Naive thymus-derived CD8-positive, alpha-beta T cell (primary cell): Measurements from ENCODE around the gene NUDT9. TPM values are rescaled to one million over a fixed set of nuclear protein-coding genes. Genes with fewer than 3 reads are reported as not detected.
"Not testable (repeated sequence)": the region's sequence is repeated elsewhere in the genome, so short reads cannot be mapped to it uniquely, and the experiment has no call there.

ENCODE experiments used
- ATAC-seq, 2 donors: fragments of 150-1000 bp; cut with Tn5 transposase in 1 of 2; sonication (Bioruptor Pico), chemical (Tn5 transposase) in 1 of 2; 1 replicate in 1 of 2; 2 replicates in 1 of 2; pipeline ENCODE4 v1.10.0; 2021; ENCODE audit warnings: mild to moderate bottlenecking in 2 of 2, moderate library complexity in 2 of 2
- POLR2A ChIA-PET: fragments of 350-600 bp; sonication (Branson Sonifier 250); formaldehyde crosslinking; loops from one replicate; lab custom pipeline; 2021; ENCODE audit warnings: antibody characterized with exemption; lab: Charles Lee
- DNase-seq, 10 donors: peaks; one replicate each; pipeline versions ENCODE4 v3.0.0 to v3.0.0-alpha.2; 2020 to 2022
- H3K27ac Mint-ChIP-seq, 10 donors: one replicate each; pipeline ENCODE4 v1.8.0; 2020 to 2022; ENCODE audit warnings: mild to moderate bottlenecking in 10 of 10, mixed read lengths in 10 of 10, moderate library complexity in 4 of 10, inconsistent platforms in 1 of 10
- H3K27me3 Mint-ChIP-seq, 5 donors: one replicate each; pipeline ENCODE4 v1.8.0; 2021 to 2022; ENCODE audit warnings: mixed read lengths in 5 of 5
- H3K36me3 Mint-ChIP-seq, 3 donors: one replicate each; pipeline ENCODE4 v1.8.0; 2020 to 2022; ENCODE audit warnings: mixed read lengths in 3 of 3, mild to moderate bottlenecking in 2 of 3, inconsistent platforms in 1 of 3
- H3K4me1 Mint-ChIP-seq, 4 donors: one replicate each; pipeline ENCODE4 v1.8.0; 2021 to 2022; ENCODE audit warnings: mixed read lengths in 4 of 4
- H3K4me3 Mint-ChIP-seq, 10 donors: one replicate each; pipeline ENCODE4 v1.8.0; 2020 to 2022; ENCODE audit warnings: mild to moderate bottlenecking in 10 of 10, mixed read lengths in 10 of 10, moderate library complexity in 6 of 10, inconsistent platforms in 1 of 10
- H3K9me3 Mint-ChIP-seq, 9 donors: one replicate each; pipeline ENCODE4 v1.8.0; 2020 to 2022; ENCODE audit warnings: mixed read lengths in 9 of 9, mild to moderate bottlenecking in 3 of 9, inconsistent platforms in 1 of 9, moderate library complexity in 1 of 9
- polyA plus RNA-seq, 3 donors: library from polyadenylated mRNA; unstranded; fragments of 300-500 nt; fragmentation: Illumina TruSeq; gene quantifications; one replicate each; pipeline ENCODE4 v1.2.3, GENCODE V29; 2021
- total RNA-seq, 8 experiments: library from RNA in 2 of 8; stranded (reverse) in 2 of 8; gene quantifications; one replicate each; pipeline ENCODE4 v1.2.3 and lab custom pipeline; 2021 to 2026

Gene NUDT9, protein sequence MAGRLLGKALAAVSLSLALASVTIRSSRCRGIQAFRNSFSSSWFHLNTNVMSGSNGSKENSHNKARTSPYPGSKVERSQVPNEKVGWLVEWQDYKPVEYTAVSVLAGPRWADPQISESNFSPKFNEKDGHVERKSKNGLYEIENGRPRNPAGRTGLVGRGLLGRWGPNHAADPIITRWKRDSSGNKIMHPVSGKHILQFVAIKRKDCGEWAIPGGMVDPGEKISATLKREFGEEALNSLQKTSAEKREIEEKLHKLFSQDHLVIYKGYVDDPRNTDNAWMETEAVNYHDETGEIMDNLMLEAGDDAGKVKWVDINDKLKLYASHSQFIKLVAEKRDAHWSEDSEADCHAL
- total RNA-seq, result 10 to 100 TPM; 18.1 to 18.8 TPM
- polyA plus RNA-seq, result 10 to 100 TPM; 23.3 to 28.1 (median 26.9) TPM
- total RNA-seq (lab: John Stamatoyannopoulos, UW), result 16.1 to 20.4 (median 19.3) reads per million in 6 experiments

DNA sequence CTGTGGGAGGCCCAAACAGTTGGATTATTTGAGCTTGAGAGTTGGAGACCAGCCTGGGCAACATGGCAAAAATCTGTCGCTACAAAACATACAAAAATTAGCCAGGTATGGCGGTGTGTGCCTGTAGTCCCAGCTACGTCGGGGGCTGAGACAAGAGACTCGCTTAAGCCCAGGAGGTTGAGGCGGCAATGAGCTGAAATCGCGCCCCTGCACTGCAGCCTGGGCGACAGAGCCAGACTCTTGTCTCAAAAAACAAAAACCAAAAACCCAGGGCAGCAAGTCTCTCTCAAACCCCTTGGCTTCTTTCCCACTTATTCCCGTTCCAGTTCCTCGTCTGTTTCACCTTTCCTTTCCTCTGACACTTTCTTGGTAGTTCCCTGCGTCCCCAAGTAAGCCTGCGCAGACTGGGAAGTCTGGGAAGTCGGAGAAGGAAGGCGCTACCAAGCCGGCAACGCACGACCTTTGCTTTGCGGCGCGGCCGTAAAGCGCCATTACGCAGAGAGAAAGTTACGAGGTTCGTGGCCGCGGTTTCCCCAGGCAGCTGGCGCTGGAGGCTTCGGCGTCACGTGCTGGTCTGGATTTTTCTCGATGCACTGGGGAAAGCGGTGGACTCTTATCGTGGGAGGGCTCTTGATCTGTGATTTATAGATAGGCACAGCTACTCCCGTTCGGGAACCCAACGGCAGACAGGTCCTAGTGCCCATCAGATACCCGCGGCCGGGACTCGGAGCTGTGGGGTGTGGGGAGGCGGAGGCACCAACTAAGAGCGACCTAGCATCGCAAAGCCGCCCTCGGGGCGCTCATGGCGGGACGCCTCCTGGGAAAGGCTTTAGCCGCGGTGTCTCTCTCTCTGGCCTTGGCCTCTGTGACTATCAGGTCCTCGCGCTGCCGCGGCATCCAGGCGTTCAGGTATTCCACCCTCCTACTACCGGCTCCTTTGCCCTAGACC, at the start of gene NUDT9:
TSS of gene NUDT9 (plus strand) at position 470 of the 949 bp plus-strand sequence. CDS start at position 803, 333 bp downstream.
- peaks cover 0 to under 1% (median 0%) of the 10 kb centered on the region in 9 donors for H3K9me3 Mint-ChIP-seq
- H3K27me3 Mint-ChIP-seq, result peaks cover 0 to 2% (median 0%) of the 10 kb centered on the region in 5 donors
- POLR2A ChIA-PET, result interaction anchor here (0.6 to 3.6 kb wide), 9 partner anchors 15 to 202 kb away, joined by 3 to 60 read pairs (median 3); partner anchors contain the start of gene HSD17B11
- peak within 1 kb of the TSS; percentile 98 to 100 (median 100) for H3K27ac Mint-ChIP-seq
- ATAC-seq (peak; percentile 87 to 88), DNase-seq (peak; percentile 79 to 98 (median 86))
- peaks cover 0 to under 1% (median 0%) of the 10 kb centered on the region in 3 donors for H3K36me3 Mint-ChIP-seq
- H3K4me3 Mint-ChIP-seq, result peak within 1 kb of the TSS; percentile 84 to 100 (median 99)
- H3K4me1 Mint-ChIP-seq, result peaks cover 3 to 46% (median 38%) of the 10 kb centered on the region in 4 donors

DNA sequence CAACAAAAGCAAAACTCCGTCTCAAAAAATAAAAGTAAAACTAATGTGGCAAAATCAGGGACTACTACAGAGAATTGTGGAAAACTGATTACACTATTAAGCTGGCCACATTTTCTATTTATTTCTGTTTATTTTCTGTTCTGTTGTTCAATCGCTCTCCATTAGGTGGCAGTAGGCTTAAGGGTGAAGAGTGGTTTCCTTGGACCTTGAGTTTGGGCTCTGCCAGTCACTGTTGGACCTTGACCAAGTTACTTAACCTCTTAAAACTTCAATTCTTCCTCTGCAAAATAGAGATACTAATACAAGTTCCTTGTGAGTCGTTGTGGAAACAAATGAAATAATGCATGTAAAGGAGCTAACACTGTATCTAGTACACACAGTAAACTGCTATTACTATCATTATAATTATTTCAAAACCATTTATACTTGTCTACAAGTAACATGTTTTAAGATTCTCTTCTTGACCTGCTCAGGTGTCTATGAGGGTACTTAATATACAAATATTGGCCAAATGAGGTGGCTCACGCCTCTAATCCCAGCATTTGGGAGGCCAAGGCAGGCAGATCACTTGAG, 46.6 kb upstream of the NUDT9 start:
- peak in 2 of 10 donors; percentile 30 to 44 for DNase-seq
- peaks cover 0 to 7% (median 4%) of the 10 kb centered on the region in 4 donors for H3K4me1 Mint-ChIP-seq
- POLR2A ChIA-PET, result interaction anchor here (0.6 to 2.3 kb wide), 3 partner anchors 15 to 441 kb away, joined by 3 to 8 read pairs (median 3); partner anchors contain the start of gene HSD17B11
- peaks cover 6 to 56% (median 18%) of the 10 kb centered on the region in 3 donors for H3K36me3 Mint-ChIP-seq
- ATAC-seq, result peak in 1 of 2 donors; percentile 47
- H3K4me3 Mint-ChIP-seq, result no peak overlapping the region
- H3K27me3 Mint-ChIP-seq, result no peaks in the 10 kb centered on the region
- H3K27ac Mint-ChIP-seq, result peak overlapping the region in 1 of 10 donors; percentile 70
- no peaks in the 10 kb centered on the region for H3K9me3 Mint-ChIP-seq

DNA sequence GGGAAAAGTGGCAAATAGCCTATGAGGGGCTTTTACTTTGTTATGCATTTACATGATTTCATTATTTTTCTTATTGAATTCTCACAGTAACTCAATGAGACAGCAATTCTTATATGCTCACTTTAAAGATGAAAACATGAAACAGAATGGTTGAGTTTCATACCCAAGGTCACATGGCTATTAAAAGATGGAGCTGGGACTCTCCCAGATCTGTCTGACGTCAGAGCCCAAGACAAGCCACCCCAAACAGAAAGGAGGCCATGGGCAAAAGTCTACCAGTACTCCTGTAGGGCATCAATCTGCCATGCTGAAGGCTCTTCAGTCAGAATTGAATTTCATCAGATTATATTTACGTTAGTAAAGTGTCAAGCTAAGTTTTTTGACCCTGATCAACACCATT, 44.6 kb upstream of the NUDT9 start:
- H3K27ac Mint-ChIP-seq, result peak overlapping the region in 5 of 10 donors; percentile 15 to 49 (median 20)

DNA sequence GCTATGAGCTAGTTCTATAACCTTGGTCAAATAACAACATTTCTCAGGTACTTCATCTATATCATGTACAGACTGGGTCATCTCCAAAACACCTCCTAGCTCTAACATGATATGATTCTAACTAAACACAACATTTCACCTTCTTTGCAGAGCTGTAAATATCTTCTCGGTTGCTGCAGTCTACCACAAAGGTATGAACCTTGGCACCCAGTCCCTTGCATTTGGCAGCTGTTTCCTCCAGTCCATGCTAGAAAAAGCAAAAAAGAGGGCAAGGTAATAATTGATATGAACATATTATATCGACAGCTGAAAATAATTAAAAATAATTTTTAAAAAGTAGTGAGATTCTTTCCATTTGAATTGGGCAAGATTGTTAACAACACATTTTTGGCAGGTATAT, 40.3 kb upstream of the NUDT9 start:
- Mint-ChIP-seq H3K27me3 (no peaks in the 10 kb centered on the region), H3K36me3 (peaks cover 8 to 55% (median 23%) of the 10 kb centered on the region in 3 donors), H3K4me1 (peaks cover 19 to 41% (median 38%) of the 10 kb centered on the region in 4 donors), H3K9me3 (peaks cover 0 to 8% (median 0%) of the 10 kb centered on the region in 9 donors), H3K4me3 (no peak overlapping the region), H3K27ac (peak overlapping the region in 2 of 10 donors; percentile 23 to 56)
- POLR2A ChIA-PET, result interaction anchor here (0.6 to 2.0 kb wide), 2 partner anchors 9 to 27 kb away, joined by 4 to 6 read pairs; partner anchors contain the start of gene HSD17B11
- no peak for ATAC-seq
- no peak for DNase-seq

More for the DNA sequence above, 44.6 kb upstream of the NUDT9 start:
- peaks cover 0 to 51% (median 16%) of the 10 kb centered on the region in 3 donors for H3K36me3 Mint-ChIP-seq
- H3K4me3 Mint-ChIP-seq, result no peak overlapping the region
- DNase-seq (no peak), ATAC-seq (no peak)
- POLR2A ChIA-PET, result no interaction called here
- peaks cover 3 to 12% (median 4%) of the 10 kb centered on the region in 4 donors for H3K4me1 Mint-ChIP-seq
- no peaks in the 10 kb centered on the region for H3K9me3 Mint-ChIP-seq
- H3K27me3 Mint-ChIP-seq, result no peaks in the 10 kb centered on the region

DNA sequence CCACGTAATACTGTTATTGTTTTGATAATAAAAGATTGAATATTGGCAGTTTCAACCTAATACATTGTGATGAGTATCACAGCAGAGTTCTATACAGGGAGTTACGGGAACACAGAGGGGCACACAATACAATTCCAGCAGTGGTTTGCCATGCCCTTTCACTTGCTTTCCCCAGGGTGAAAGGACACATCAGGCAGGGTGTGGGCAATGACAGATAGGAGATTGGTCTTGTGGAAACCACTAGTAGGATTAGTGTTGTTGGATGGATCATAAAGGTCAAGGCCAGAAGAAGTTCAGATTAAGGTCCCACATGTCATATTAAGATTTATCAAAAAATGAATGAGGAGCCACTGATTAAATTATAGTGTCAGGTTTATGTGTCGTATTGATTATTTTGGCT, 39.4 kb upstream of the NUDT9 start:
- DNase-seq, result no peak
- peak overlapping the region; percentile 23 to 86 (median 64) for H3K27ac Mint-ChIP-seq
- peaks cover 25 to 48% (median 46%) of the 10 kb centered on the region in 4 donors for H3K4me1 Mint-ChIP-seq
- H3K36me3 Mint-ChIP-seq, result peaks cover 8 to 57% (median 25%) of the 10 kb centered on the region in 3 donors
- POLR2A ChIA-PET, result interaction anchor here (2.0 kb wide), 1 partner anchor 8 kb away, joined by 6 read pairs; the partner anchor contains the start of gene HSD17B11
- H3K27me3 Mint-ChIP-seq, result no peaks in the 10 kb centered on the region
- H3K4me3 Mint-ChIP-seq, result no peak overlapping the region
- ATAC-seq, result no peak
- H3K9me3 Mint-ChIP-seq, result peaks cover 0 to 8% (median 2%) of the 10 kb centered on the region in 9 donors

DNA sequence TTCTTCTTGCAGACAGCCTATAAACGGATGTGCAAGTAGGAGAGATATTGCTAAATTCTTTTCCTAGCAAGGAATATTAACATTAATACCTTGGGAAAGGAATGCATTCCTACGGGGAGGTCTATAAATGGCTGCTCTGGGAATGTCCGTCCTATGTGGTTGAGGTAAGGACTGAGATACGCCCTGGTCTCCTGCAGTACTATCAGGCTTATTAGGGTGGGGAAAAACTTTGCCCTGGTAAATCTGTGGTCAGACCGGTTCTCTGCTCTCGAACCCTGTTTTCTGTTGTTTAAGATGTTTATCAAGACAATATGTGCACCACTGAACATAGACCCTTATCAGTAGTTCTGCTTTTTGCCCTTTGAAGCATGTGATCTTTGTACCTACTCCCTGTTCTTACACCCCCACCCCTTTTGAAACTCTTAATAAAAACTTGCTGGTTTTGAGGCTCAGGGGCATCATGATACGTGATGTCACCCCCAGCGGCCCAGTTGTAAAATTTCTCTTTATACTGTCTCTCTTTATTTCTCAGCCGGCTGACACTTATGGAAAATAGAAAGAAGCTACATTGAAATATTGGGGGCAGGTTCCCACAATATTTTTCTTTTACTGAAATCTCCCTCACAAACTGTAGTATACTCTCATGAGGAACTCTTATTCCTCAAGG, 37.8 kb upstream of the NUDT9 start:
- DNase-seq, POLR2A ChIA-PET, ATAC-seq, H3K27me3 Mint-ChIP-seq: not testable (repeated sequence)
- Mint-ChIP-seq H3K9me3 (peaks cover 0 to 10% (median 4%) of the 10 kb centered on the region in 9 donors), H3K27ac (peak overlapping the region in 8 of 10 donors; percentile 4 to 84 (median 38)), H3K36me3 (peaks cover 8 to 56% (median 28%) of the 10 kb centered on the region in 3 donors), H3K4me3 (peak overlapping the region in 2 of 10 donors; percentile 20 to 50), H3K4me1 (peaks cover 34 to 63% (median 61%) of the 10 kb centered on the region in 4 donors)

DNA sequence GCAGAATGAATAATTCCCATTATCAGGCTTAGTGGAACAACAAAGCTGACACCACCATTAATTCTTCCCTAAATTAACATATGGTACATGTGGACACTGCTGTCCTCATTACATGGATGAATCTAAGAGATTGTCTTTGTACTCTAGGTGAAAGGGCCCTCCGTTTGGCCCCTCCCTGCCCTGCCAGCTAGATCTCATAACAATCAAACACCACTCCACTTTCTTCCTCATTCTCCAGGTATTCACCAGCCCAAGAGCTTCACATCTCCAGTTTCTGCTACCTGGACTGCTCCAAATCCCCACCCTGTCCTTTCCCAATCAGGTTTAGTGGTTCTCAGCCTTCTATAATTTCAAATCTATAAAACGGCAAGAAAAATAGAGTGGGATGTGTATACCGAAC, 35.1 kb upstream of the NUDT9 start:
- Mint-ChIP-seq H3K36me3 (peaks cover 8 to 32% (median 19%) of the 10 kb centered on the region in 3 donors), H3K27me3 (no peaks in the 10 kb centered on the region), H3K9me3 (peaks cover 0 to 10% (median 4%) of the 10 kb centered on the region in 9 donors), H3K27ac (peak overlapping the region in 9 of 10 donors; percentile 4 to 75 (median 45)), H3K4me3 (peak overlapping the region in 9 of 10 donors; percentile 5 to 92 (median 40)), H3K4me1 (peaks cover 37 to 79% (median 69%) of the 10 kb centered on the region in 4 donors)
- POLR2A ChIA-PET, result interaction anchor here (0.6 to 0.8 kb wide), 2 partner anchors 36 to 47 kb away, joined by 3 to 5 read pairs; no protein-coding TSS in a partner anchor
- DNase-seq (no peak), ATAC-seq (no peak)

DNA sequence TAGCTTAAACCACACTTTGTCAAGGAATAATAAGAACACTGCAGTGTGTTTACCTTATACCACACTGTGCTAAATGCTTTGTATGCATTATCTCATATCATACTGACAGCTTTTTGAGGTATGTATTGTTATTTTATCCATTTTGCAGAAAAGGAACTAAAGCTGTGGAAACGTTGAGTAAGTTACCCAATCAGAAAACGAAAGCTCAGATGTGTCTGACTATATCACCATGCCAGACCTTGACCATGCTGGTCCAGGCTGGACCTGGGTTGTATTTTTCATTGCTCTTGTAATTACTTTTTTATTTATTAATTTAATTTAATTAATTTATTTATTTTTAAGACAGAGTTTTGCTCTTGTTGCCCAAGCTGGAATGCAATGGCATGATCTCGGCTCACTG, 33.5 kb upstream of the NUDT9 start:
- Mint-ChIP-seq H3K27ac (peak overlapping the region in 8 of 10 donors; percentile 27 to 98 (median 76)), H3K36me3 (peaks cover 8 to 23% (median 19%) of the 10 kb centered on the region in 3 donors), H3K27me3 (no peaks in the 10 kb centered on the region), H3K4me1 (peaks cover 27 to 68% (median 54%) of the 10 kb centered on the region in 4 donors), H3K4me3 (peak overlapping the region; percentile 92 to 99 (median 96)), H3K9me3 (peaks cover 0 to 10% (median 4%) of the 10 kb centered on the region in 9 donors)
- no peak for ATAC-seq
- POLR2A ChIA-PET, result interaction anchor here (0.9 to 4.6 kb wide), 2 partner anchors 34 to 169 kb away, joined by 3 to 60 read pairs; partner anchors contain the start of genes KLHL8 and NUDT9
- DNase-seq, result no peak

DNA sequence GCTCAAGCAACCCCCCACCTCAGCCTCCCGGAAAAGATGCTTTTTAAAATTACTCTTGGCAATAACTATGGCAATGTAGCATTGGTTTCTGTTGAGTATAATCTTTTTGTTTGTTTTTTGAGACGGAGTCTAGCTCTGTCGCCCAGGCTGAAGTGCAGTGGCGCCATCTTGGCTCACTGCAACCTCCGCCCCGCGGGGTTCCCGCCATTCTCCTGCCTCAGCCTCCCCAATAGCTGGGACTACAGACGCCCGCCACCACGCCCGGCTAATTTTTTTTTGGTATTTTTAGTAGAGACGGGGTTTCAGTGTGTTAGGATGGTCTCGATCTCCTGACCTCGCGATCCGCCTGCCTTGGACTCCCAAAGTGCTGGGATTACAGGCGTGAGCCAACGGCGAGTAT, 32.3 kb upstream of the NUDT9 start:
- H3K9me3 Mint-ChIP-seq, result peaks cover 0 to 10% (median 2%) of the 10 kb centered on the region in 9 donors
- POLR2A ChIA-PET, result interaction anchor here (1.1 to 4.6 kb wide), 7 partner anchors 8 to 455 kb away, joined by 3 to 60 read pairs (median 6); partner anchors contain the start of genes AFF1 and NUDT9
- H3K27me3 Mint-ChIP-seq, ATAC-seq: not testable (repeated sequence)
- peak overlapping the region; percentile 92 to 99 (median 96) for H3K4me3 Mint-ChIP-seq
- H3K27ac Mint-ChIP-seq, result peak overlapping the region; percentile 72 to 98 (median 94)
- H3K36me3 Mint-ChIP-seq, result peaks cover 2 to 17% (median 13%) of the 10 kb centered on the region in 3 donors
- peaks cover 26 to 58% (median 54%) of the 10 kb centered on the region in 4 donors for H3K4me1 Mint-ChIP-seq
- peak in 3 of 10 donors; percentile 7 to 19 (median 11) for DNase-seq

DNA sequence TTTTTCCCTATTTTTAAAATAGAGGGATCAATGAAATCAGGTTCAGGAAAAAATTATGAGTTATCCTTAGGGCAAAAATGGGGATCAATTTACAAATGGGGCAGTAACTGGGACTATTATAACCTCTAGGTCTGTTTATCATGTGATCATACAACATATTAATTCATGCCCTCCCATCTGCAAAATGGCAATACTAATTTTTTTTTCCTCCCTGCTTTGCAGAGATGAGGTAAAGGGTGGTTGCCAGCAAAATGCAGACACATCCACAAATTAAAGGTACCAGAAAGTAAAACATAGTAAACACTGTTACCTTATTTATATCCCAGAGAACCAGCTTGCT, 31.9 kb upstream of the NUDT9 start:
- peaks cover 0 to 14% (median 10%) of the 10 kb centered on the region in 3 donors for H3K36me3 Mint-ChIP-seq
- peaks cover 0 to 10% (median 1%) of the 10 kb centered on the region in 9 donors for H3K9me3 Mint-ChIP-seq
- H3K4me3 Mint-ChIP-seq, result peak overlapping the region; percentile 92 to 99 (median 96)
- DNase-seq, result no peak
- H3K27ac Mint-ChIP-seq, result peak overlapping the region; percentile 94 to 98 (median 97)
- peaks cover 23 to 55% (median 53%) of the 10 kb centered on the region in 4 donors for H3K4me1 Mint-ChIP-seq
- POLR2A ChIA-PET, result interaction anchor here (0.5 to 4.6 kb wide), 13 partner anchors 8 to 894 kb away, joined by 3 to 60 read pairs (median 5); partner anchors contain the start of genes AFF1, NUDT9 and PPM1K
- H3K27me3 Mint-ChIP-seq, result no peaks in the 10 kb centered on the region
- ATAC-seq, result peak in 1 of 2 donors; percentile 3
